ENCODE measurements around the gene KCND2. TPM values are rescaled to one million over a fixed set of nuclear protein-coding genes. Genes with fewer than 3 reads are reported as not detected.

KCND2 gene
- total RNA-seq, 1 experiment from 2014 or later, result not detected

DNA sequence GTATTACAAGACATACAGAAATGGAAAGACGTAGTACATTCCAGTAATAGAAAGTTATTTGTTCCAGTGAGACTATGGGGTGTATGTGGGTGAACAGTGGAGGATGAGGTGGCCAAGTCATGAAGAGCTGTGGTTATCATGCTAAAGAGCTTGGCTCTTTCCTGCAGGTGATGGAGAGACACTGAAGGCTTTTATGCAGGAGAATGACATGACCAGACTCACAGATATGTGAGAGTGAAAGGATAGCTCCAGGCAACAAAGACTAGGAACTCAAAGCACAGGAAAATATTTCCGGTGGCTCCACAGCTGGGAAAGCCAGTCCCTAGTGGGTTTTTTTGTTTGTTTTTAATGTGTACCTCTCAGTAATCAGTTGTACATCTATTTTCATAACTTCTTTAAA is 451.5 kb downstream of the KCND2 start:
- Histone ChIP-seq H3K4me3 (no peak overlapping the region), H3K36me3 (no peaks in the 10 kb centered on the region), H3K9me3 (no peaks in the 10 kb centered on the region), H3K27me3 (no peaks in the 10 kb centered on the region)
- DNase-seq, result no peak

DNA sequence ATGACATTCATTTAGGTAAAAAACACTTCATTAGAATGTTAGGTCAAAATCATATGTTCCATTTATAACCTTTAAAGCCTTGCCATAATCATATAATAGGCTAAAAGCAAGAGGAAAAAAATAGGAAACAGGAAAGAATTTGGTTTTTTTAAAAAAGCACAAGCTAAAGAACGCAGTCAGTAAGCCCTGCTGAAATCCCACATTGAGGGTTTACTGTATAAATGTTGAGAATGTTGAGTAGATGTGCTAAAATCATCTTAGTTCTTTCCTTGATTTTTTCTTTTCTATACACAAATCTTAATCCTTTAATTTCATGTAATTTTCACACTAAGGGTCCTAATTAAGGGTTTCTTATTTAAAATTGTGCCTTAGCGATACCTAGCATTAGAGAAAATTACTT is 452.0 kb downstream of the KCND2 start:
- Histone ChIP-seq H3K4me3 (peak overlapping the region; percentile 14; the same call in 1 of the 2 replicates), H3K9me3 (no peaks in the 10 kb centered on the region), H3K27me3 (no peaks in the 10 kb centered on the region), H3K36me3 (no peaks in the 10 kb centered on the region)
- DNase-seq, result no peak

DNA sequence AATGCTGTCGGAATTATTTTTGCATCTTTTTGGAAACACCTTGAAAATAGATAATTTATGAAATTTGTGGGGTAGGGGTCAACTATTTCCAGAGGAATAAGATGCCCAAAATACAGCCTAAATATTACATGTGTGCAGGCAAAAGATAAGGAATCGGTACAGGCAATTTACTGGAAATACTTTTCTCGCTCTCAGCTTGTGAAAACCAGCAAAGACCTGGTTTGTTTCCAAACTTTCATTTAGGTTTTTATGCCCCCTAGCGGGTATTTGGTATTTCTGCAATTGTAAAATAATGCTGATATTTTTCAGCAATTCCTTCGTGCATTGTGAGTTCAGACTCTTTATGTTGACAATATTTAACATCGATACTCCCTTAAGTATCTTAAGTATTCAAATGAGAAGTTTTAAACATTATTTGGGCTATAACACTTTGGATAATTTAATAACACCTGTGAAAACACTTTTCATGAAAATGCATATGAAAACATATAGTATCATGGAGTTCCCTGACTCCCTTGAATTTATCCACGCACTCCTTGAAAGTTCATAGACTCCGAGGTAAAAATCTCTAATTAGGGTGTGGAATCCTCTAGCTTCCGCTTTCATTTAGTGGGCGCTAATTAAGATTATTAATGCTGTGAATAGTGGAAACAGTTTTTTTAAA is 452.5 kb downstream of the KCND2 start:
- no peak for DNase-seq
- Histone ChIP-seq H3K4me3 (peak overlapping the region; percentile 14; the same call in 1 of the 2 replicates), H3K36me3 (no peaks in the 10 kb centered on the region), H3K27me3 (no peaks in the 10 kb centered on the region), H3K9me3 (no peaks in the 10 kb centered on the region)

DNA sequence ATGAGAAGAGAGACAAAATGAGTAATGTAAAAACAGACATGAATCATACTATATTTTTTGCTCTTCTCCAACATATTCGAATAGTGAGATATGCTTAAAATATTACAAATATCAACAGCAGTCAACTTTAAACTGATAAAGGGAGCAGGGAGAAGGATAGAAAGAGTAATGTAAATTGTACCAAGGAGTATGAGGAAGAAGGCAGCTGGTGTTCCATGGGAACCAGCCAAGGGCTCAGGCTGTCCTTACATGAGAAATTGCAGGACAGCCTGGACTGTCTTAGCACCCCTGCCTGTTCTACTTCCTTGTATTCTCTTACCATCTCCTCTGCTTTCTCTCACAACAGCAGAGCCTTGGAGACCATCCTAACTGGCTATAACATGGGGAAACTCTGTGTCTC is 456.3 kb downstream of the KCND2 start:
- no peak overlapping the region for H3K4me3 ChIP-seq
- no peaks in the 10 kb centered on the region for H3K9me3 ChIP-seq
- no peaks in the 10 kb centered on the region for H3K27me3 ChIP-seq
- no peaks in the 10 kb centered on the region for H3K36me3 ChIP-seq
- DNase-seq, result peak; percentile 33

DNA sequence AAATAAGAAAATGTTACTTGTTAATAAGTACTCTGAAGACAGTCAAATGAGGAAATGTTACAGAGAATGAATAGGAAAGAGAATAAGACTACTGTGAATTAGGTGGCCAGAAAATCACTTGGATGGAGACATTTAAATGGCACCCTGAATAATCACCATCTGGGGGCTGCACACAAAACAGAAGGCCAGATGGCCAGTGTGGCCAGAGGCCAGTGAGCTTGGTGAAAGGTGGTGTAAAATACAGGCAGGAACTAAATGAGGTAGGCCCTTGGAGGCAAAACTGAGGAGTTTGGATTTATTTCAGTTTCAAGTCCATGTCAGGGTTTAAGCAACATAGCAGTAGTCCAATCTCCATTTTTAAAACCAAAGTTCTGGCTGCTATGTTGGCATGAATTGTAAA is 458.3 kb downstream of the KCND2 start:
- no peaks in the 10 kb centered on the region for H3K27me3 ChIP-seq
- H3K36me3 ChIP-seq, result no peaks in the 10 kb centered on the region
- DNase-seq, result no peak
- H3K4me3 ChIP-seq, result no peak overlapping the region
- H3K9me3 ChIP-seq, result no peaks in the 10 kb centered on the region

DNA sequence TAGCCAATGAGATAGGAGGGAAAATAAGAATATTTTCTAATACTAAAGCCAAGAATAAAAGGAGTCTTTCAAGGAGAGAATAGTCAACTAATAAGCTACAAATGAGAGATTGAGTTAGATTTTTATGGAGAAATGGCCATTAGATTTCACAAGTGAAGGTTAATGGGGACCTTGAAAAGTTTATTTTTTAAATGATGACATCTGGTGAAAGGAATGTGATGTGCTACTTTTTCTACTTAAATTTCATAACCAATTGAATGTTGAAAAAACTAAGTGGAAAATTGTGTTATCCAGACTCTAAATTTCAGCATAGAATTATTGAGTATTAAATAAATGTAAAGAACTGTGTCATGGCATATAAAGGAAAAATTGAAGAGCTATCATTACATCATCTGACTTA is 459.3 kb downstream of the KCND2 start:
- no peak for DNase-seq
- Histone ChIP-seq H3K9me3 (no peaks in the 10 kb centered on the region), H3K4me3 (no peak overlapping the region), H3K36me3 (no peaks in the 10 kb centered on the region), H3K27me3 (no peaks in the 10 kb centered on the region)

DNA sequence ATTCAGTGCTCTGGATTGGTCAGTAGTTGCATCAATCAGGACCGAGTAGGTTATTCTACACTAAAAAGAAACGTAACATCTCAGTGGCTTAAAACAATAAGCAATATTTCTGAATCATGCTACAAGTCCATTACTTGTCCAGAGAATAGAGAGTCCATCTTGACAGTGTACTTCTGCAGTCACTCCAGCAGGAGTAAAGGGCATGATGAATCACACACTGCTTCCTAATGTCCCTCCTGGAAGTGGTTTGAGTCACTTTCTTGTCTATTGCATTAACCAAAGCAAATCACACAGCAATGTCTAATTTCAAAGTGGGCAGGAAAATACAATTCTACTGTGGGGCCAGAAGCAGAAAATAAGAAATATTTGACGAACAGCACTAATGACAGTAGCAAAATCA is 460.2 kb downstream of the KCND2 start:
- DNase-seq, result peak; percentile 16

DNA sequence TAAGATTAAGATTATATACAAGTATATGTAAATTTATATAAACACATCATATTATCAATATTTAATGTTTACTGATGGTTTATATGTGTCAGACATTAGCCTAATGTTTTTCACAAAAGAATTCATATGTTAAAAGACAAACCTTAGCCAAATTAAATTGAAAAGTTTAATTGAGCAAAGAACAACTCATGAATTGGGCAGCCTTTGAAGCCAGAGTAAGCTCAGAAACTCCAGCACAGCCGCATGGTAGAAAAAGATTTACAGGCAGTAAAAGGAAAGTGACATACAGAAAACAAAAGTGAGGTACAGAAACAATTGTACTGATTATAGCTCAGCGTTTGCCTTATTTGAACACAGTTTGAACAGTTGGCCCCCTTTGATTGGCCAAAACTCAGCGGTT is 460.9 kb downstream of the KCND2 start:
- Histone ChIP-seq H3K27me3 (no peaks in the 10 kb centered on the region), H3K36me3 (no peaks in the 10 kb centered on the region), H3K4me3 (no peak overlapping the region), H3K9me3 (no peaks in the 10 kb centered on the region)
- DNase-seq, result no peak

More for the DNA sequence above, 460.2 kb downstream of the KCND2 start:
- Histone ChIP-seq H3K36me3 (no peaks in the 10 kb centered on the region), H3K9me3 (no peaks in the 10 kb centered on the region), H3K27me3 (no peaks in the 10 kb centered on the region), H3K4me3 (no peak overlapping the region)

DNA sequence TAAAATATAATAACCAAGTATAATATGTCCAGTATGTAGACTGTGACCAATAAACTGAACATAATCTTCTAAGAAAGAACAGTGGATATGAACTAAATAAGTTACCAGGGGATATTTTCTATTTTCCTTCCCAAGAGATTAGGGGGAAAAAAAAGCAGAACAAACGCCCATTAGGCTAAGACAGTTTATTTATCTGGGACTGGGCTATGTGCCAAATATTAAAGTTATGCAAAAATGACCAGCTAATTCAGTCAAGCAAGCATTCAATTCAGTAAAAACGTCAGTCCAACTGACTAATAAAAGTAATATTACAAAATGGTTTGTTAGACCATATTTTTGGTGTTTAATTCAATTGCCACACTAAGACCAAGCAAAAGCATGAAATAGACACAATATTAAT is 462.8 kb downstream of the KCND2 start:
- no peaks in the 10 kb centered on the region for H3K9me3 ChIP-seq
- H3K4me3 ChIP-seq, result no peak overlapping the region
- no peaks in the 10 kb centered on the region for H3K27me3 ChIP-seq
- H3K36me3 ChIP-seq, result no peaks in the 10 kb centered on the region
- DNase-seq, result no peak

DNA sequence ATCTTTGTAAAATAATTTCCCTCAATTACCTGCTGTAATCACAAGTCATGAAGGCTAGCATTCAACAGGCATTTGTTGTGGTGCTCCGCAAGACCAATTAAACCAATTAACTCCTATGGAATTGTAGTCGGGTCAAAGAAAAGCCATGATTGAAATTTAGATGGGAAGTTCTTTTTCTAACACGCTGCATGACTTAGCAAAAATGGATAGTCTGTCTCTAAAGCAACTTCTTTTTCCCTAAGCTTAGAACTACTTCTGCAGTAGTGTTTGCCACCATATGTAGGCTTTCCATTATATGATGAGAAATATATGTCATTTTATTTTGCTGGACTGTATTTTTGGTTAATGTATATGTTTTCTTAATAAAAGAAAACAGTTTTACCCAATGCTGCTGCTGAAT is 465.8 kb downstream of the KCND2 start:
- H3K4me3 ChIP-seq, result no peak overlapping the region
- no peaks in the 10 kb centered on the region for H3K9me3 ChIP-seq
- no peaks in the 10 kb centered on the region for H3K27me3 ChIP-seq
- no peak for DNase-seq
- no peaks in the 10 kb centered on the region for H3K36me3 ChIP-seq

DNA sequence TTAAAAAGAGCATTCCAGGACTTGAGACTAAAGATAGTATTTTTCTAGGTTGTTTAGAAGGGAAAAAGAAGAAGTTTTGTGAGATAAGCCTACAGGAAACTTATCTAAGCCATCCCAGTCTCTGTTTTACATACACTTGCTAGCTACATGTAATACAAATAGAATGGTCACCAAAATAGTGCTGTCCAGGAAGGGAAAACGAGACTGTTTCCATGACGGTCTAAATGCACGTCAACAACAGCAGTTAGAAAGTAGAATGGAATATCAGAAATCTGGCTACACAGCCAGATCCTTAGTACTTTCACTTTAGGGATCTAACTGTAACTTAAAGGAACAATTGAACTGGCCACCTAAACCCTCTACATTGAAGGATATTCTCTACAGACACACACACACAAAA is 467.4 kb downstream of the KCND2 start:
- Histone ChIP-seq H3K9me3 (no peaks in the 10 kb centered on the region), H3K27me3 (no peaks in the 10 kb centered on the region), H3K36me3 (no peaks in the 10 kb centered on the region), H3K4me3 (peak overlapping the region; percentile 44)
- DNase-seq, result no peak

DNA sequence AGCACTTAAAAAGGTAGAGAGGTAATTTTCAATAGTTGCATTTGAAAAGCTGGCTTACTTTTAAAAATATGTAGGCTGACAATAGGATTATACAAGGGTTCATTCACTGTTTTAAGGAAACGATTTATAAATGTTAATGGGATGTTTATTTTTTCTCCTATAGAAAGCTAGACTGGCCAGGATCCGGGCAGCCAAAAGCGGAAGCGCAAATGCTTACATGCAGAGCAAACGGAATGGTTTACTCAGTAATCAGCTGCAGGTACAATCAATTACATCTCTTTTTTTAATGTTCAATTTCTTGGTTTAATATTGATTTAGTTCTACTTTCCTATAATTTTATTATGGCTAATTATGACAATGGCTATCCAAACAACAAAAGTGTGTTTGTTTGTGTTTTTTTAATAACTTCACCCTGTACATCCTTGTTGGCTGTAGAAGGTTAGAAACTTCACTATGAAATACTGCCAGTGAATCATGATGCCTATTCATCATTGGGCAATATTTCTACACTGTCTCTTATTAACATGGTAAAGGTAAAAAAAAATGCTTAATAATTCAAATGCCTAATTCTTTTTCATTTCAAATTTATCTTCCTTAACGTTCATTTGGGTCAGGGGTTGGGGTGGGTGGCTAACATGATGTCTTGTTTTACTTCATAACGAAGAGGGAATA is 468.5 kb downstream of the KCND2 start:
- H3K4me3 ChIP-seq, result peak overlapping the region; percentile 44
- DNase-seq, result no peak
- no peaks in the 10 kb centered on the region for H3K27me3 ChIP-seq
- no peaks in the 10 kb centered on the region for H3K9me3 ChIP-seq
- H3K36me3 ChIP-seq, result no peaks in the 10 kb centered on the region

DNA sequence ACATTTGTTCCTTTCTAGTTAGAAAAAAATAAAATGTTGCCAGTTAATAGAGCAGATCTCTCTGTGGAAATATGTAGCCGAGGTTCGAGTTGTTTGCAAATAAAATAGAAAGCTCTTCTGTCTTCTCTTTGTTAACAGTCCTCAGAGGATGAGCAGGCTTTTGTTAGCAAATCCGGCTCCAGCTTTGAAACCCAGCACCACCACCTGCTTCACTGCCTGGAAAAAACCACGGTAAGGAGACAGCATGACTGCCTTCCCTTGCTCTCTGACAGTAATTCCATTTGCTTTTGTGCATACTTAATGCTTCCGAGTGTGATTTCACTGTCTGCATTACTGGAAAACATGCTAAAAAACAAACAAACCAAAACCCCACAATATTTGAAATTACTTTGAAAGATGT is 469.4 kb downstream of the KCND2 start:
- no peak overlapping the region for H3K4me3 ChIP-seq
- H3K9me3 ChIP-seq, result no peaks in the 10 kb centered on the region
- no peaks in the 10 kb centered on the region for H3K36me3 ChIP-seq
- H3K27me3 ChIP-seq, result no peaks in the 10 kb centered on the region
- DNase-seq, result no peak

DNA sequence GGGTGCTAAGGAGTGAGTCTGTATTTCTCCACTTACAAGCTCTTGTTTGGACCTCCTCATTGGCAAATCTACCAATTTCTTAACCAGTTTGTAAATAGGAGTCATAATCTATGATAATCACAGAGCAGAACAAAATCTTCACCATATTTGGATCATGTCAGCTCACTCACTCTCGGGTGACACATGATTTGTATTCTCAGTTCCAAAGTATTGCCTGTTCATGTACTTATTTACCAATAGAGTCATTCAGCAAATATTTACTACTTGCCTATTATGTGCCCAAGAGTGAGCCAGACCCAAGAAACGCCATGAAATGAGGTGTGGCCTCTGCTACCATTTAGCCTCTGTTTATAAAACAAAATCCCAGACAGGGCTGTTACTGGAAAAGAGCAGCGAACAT is 470.2 kb downstream of the KCND2 start:
- Histone ChIP-seq H3K27me3 (no peaks in the 10 kb centered on the region), H3K4me3 (no peak overlapping the region), H3K9me3 (no peaks in the 10 kb centered on the region), H3K36me3 (no peaks in the 10 kb centered on the region)
- DNase-seq, result peak; percentile 16

DNA sequence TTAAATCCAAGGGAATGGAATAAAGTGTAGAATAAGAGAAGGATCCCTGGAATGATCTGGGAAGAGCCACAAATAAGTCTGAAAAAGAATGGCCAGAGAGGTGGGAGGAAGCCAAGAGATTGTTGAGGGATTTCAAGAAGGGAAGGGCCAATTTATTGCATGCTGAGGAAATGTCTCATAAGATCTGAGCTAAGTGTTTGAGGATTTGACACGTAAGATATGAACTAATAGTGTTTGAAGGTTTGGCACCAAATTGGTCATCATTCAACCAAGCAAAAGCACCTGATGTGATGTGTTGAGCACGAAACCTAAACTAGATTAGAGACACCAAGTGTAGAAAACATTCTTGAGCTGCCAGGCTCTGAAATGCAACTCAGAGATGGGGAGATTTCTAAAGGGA is 487.1 kb downstream of the KCND2 start:
- no peaks in the 10 kb centered on the region for H3K9me3 ChIP-seq
- H3K4me3 ChIP-seq, result no peak overlapping the region
- no peaks in the 10 kb centered on the region for H3K27me3 ChIP-seq
- no peak for DNase-seq
- no peaks in the 10 kb centered on the region for H3K36me3 ChIP-seq

DNA sequence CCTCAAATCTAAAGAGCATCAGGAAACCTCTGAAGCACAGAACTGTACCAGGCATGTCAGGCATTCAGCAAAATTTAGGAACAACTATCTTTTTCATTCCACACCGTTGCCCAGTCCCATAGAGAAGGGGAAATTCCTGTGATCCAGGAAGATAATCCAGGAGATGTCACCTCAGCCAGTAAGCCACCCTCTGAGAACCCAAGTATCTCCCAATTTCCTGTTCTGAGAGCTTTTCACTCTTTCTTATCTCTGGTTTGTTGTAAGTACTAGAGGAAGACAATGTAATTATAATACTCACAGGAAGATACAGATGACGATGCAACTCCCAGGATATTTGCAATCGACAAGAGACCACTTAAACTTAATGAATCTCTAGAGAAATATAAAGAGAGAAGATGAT is 487.9 kb downstream of the KCND2 start:
- Histone ChIP-seq H3K36me3 (no peaks in the 10 kb centered on the region), H3K9me3 (no peaks in the 10 kb centered on the region), H3K27me3 (no peaks in the 10 kb centered on the region), H3K4me3 (no peak overlapping the region)
- DNase-seq, result no peak

DNA sequence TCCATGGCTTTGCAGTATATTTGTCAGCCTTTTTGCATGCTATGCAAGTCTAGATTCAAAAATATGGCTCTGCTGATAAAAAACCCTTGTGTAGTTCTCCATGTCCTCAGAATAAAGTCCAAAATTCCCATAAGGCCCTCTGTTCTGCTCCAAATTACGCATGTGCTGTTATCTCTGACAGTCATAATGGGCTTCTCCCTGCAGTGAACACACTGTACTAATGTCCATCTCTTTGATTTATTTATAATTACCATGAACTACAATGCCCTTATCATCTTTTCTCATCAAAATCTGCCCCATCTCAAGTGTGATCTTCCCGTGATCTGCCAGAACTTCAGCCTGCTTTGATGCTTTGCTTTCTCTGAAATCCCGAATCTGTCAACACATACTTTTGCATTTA is 497.2 kb downstream of the KCND2 start:
- H3K36me3 ChIP-seq, result no peaks in the 10 kb centered on the region
- H3K9me3 ChIP-seq, result no peaks in the 10 kb centered on the region
- H3K4me3 ChIP-seq, result no peak overlapping the region
- no peaks in the 10 kb centered on the region for H3K27me3 ChIP-seq
- no peak for DNase-seq

DNA sequence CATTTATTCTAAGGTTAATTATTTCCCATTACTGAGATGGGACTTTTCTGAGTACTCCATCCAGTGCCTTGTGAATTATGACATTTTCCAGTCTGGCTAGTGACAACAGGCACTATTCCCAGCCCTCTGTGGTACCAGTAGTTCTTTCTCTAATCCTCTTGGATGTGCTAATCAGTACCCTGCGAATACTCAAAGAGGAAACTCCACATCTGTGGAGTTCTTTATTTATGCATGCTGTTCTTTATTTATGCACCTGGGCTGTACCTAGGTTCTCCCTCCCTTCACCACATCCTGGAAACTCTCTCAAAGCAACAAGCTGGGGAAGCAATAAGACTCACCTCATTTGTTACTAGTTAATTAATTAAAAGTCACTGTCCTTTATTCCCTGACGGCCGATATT is 501.5 kb downstream of the KCND2 start:
- no peaks in the 10 kb centered on the region for H3K36me3 ChIP-seq
- DNase-seq, result no peak
- no peaks in the 10 kb centered on the region for H3K27me3 ChIP-seq
- no peak overlapping the region for H3K4me3 ChIP-seq
- no peaks in the 10 kb centered on the region for H3K9me3 ChIP-seq
